ENCODE measurements around the gene PPP2R5E. TPM values are rescaled to one million over a fixed set of nuclear protein-coding genes. Genes with fewer than 3 reads are reported as not detected.

The PPP2R5E gene
- total and polyA plus RNA-seq, 2 of the 8 experiments (the other 6 are each of a cell fraction or from before 2014, with no cell fraction given) = 6.8 to 64.6 TPM

DNA sequence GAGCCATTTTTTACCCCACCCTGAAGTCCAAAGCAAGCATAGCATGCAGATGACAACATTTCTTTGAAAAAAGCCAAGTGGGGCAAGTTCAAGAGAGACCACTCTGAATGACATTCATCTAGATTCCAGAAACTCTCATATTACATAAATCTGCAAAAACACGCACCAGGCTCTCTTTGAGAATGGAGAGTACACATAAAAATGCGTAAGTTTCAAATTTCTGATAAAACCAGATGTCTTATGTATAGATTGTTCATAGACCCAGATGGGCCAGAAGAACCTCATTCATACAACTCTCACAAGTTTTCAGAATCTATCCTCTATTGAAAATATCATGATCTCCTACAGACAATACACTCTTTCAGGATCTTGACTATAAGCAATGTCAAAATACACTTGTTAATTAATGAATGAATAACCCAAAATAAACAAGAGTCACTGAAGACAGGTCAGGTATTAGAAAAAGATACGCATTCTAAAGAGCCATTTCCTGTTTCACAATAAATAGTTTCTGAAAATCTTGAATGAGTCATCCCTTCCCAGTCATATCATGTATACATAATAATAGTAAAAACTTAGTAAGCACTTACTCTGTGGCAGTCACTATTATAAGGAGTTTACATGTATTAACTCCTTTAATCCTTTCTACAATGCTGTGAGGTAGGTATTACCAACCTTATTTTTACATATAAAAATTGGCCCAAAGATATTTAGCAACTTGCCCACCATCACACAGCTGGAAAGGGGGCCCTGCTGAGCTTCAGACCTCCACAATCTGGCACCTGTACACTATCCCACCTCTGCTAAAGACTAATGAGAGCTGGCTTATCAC lies 72.0 kb downstream of the PPP2R5E start:
- no peaks in the 10 kb centered on the region for H3K27me3 ChIP-seq (replicated peaks in 1 of 4; ENCODE audit: control insufficient read depth in 3 of 4, extremely low read depth in 1 of 4, insufficient read depth in 3 of 4, low read length in 3 of 4)
- H2BK120ac ChIP-seq (replicated peaks; ENCODE audit: low read depth, low read length) = no peak overlapping the region
- no peak overlapping the region for H3K4me2 ChIP-seq (ENCODE audit: insufficient read depth in 1 of 2, low read depth in 2 of 2, low read length in 2 of 2)
- no peak overlapping the region for H2BK5ac ChIP-seq (ENCODE audit: low read depth, low read length)
- CTCF ChIA-PET (ENCODE audit: partially characterized antibody) = no interaction called here
- no peak overlapping the region for H4K8ac ChIP-seq (ENCODE audit: extremely low read depth, insufficient read depth, low read length)
- H2AK5ac ChIP-seq (ENCODE audit: low read depth, low read length) = no peak overlapping the region
- no peaks in the 10 kb centered on the region for H3K23me2 ChIP-seq (ENCODE audit: low read depth, low read length)
- no peak overlapping the region for H3K23ac ChIP-seq (ENCODE audit: insufficient read length)
- no peaks in the 10 kb centered on the region for H3K9me3 ChIP-seq (ENCODE audit: insufficient read depth in 2 of 2, low read depth in 1 of 2, low read length in 1 of 2)
- FAIRE-seq (no peak), DNase-seq (ENCODE audit: low read depth in 1 of 2, low spot score in 2 of 2) (no peak)
- WGBS, 2 experiments (ENCODE audit: extremely low coverage in 1 of 2, insufficient coverage in 1 of 2, insufficient read length in 1 of 2, insufficient replicate concordance in 2 of 2, low coverage in 1 of 2, low lambda C conversion rate in 2 of 2, missing lambda C conversion rate in 1 of 2) = 90% methylated on average over 3 of the region's 3 CpGs; no CpG with 5 or more reads in 1 of the 2 experiments
- H3K79me2 ChIP-seq (ENCODE audit: control insufficient read depth in 1 of 2, insufficient read depth in 2 of 2, low read length in 2 of 2) = peaks cover 0 to 91% of the 10 kb centered on the region in 2 experiments; a peak in 3 of 4 replicates
- H2BK15ac ChIP-seq (ENCODE audit: low read length) = no peak overlapping the region
- H4K91ac ChIP-seq (replicated peaks; ENCODE audit: insufficient read length, low read length) = no peak overlapping the region
- H3K36me3 ChIP-seq (ENCODE audit: control insufficient read depth in 2 of 4, insufficient read depth in 4 of 4, low read length in 3 of 4) = no peaks in the 10 kb centered on the region
- no peak overlapping the region for H4K5ac ChIP-seq (ENCODE audit: insufficient read length, low read depth, low read length)
- H3K4ac ChIP-seq (replicated peaks; ENCODE audit: insufficient read length, low read depth, low read length) = no peak overlapping the region
- no peak overlapping the region for H3K9ac ChIP-seq (replicated peaks in 1 of 4; ENCODE audit: extremely low read depth in 1 of 4, low read depth in 3 of 4, low read length in 3 of 4)
- no peak overlapping the region for H3K4me3 ChIP-seq (ENCODE audit: extremely low read depth in 1 of 4, insufficient read depth in 2 of 4, low read depth in 3 of 4, low read length in 4 of 4)
- H3K27ac ChIP-seq (ENCODE audit: low read depth, low read length) = no peak overlapping the region
- POLR2A ChIA-PET (ENCODE audit: partially characterized antibody) = no interaction called here
- H2BK20ac ChIP-seq (ENCODE audit: low read length) = no peak overlapping the region
- H3K56ac ChIP-seq (replicated peaks; ENCODE audit: insufficient read length, low read depth, low read length) = no peak overlapping the region
- H3K79me1 ChIP-seq (ENCODE audit: low read depth, low read length) = peaks cover 11% of the 10 kb centered on the region
- H3K4me1 ChIP-seq (replicated peaks in 1 of 4; ENCODE audit: control insufficient read depth in 3 of 4, insufficient read depth in 4 of 4, low read length in 3 of 4) = peaks cover 0 to 4% (median 2%) of the 10 kb centered on the region in 4 experiments; a peak in 3 of 7 replicates
- H4K20me1 ChIP-seq (replicated peaks in 1 of 2; ENCODE audit: control insufficient read depth in 1 of 2, insufficient read depth in 2 of 2, low read length in 2 of 2) = peaks cover 2 to 3% of the 10 kb centered on the region in 2 experiments
- H2AFZ ChIP-seq (ENCODE audit: low read length) = no peak overlapping the region
- no peak overlapping the region for H2BK12ac ChIP-seq (ENCODE audit: low read depth, low read length)
- no peak overlapping the region for H3K14ac ChIP-seq (ENCODE audit: insufficient read length)
- H3K18ac ChIP-seq (ENCODE audit: extremely low read depth, low read length) = no peak overlapping the region
- TF ChIP-seq SP1 (IDR thresholded peaks at IDR 0.05; ENCODE audit: low read depth, low read length) (no peak), HDAC2 (IDR thresholded peaks at IDR 0.05; ENCODE audit: borderline replicate concordance in 1 of 2, low read depth in 2 of 2, low read length in 2 of 2) (no peak), ZNF274 (IDR thresholded peaks at IDR 0.05; ENCODE audit: borderline replicate concordance, extremely low read depth, low read length) (no peak)
- TF ChIP-seq, protein P1, sequence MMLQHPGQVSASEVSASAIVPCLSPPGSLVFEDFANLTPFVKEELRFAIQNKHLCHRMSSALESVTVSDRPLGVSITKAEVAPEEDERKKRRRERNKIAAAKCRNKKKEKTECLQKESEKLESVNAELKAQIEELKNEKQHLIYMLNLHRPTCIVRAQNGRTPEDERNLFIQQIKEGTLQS (IDR thresholded peaks at IDR 0.05; ENCODE audit: insufficient read depth, low read depth, low read length) = no peak

All from H1 (cell line).